K562 (cell line): ENCODE measurements around the gene YJEFN3. TPM values are rescaled to one million over a fixed set of nuclear protein-coding genes. Genes with fewer than 3 reads are reported as not detected.

Source experiments
- ATAC-seq: fragments of 200-7000 bp; cut with Tn5 transposase; 3 replicates; pipeline ENCODE4 v1.9.1; 2020; ENCODE audit warnings: moderate library complexity
- BruUV-seq: library from RNA; stranded (reverse); fragments of 400-500 nt; replicated peaks from 2 replicates; lab custom pipeline; 2021; lab: Mats Ljungman, UMichigan
- CTCF ChIA-PET: fragments of 300-600 bp; formaldehyde crosslinking; extraction: SDS; loops from one replicate; lab custom pipeline; 2021; ENCODE audit warnings: low intra/inter-chr PET ratio; lab: Yijun Ruan, JAX
- POLR2A ChIA-PET: fragments of 300-600, 350-650 bp; sonication (Branson Sonifier 250); formaldehyde crosslinking; extraction: SDS; loops from one replicate; lab custom pipeline; 2021; ENCODE audit warnings: antibody characterized with exemption, inconsistent platforms; lab: Yijun Ruan, JAX
- DNase-seq, 4 experiments: peaks; one replicate each; pipeline versions ENCODE4 v3.0.0 to v3.0.0-alpha.2; 2011 to 2018; ENCODE audit warnings: low spot score in 3 of 4, mixed read lengths in 3 of 4; ENCODE audit errors: extremely low read depth in 1 of 4
- FAIRE-seq: peaks from 2 replicates; lab custom pipeline; 2011; peaks lifted over from hg19 to GRCh38; lab: Jason Lieb, UNC
- H2AFZ ChIP-seq: 2 replicates; pipeline ENCODE4 v1.6.0; 2011; ENCODE audit warnings: low read depth, low read length, control low read depth, inconsistent platforms
- H3K27ac ChIP-seq: fragments of 200-600 bp; 3 replicates; pipeline ENCODE4 v1.8.0; 2011; ENCODE audit warnings: low read depth, mild to moderate bottlenecking, control low read depth, inconsistent platforms, low read length, moderate library complexity, mixed read lengths; ENCODE audit errors: extremely low read depth
- H3K27me3 ChIP-seq, 2 experiments: fragments of 300-600 bp in 1 of 2; 2 replicates in 1 of 2; 3 replicates in 1 of 2; pipeline versions ENCODE4 v1.6.0 to v1.8.0; 2011; ENCODE audit warnings: inconsistent platforms in 2 of 2, low read length in 2 of 2, mild to moderate bottlenecking in 1 of 2, mixed read lengths in 1 of 2, moderate library complexity in 1 of 2; ENCODE audit not compliant: control insufficient read depth in 2 of 2, insufficient read depth in 2 of 2
- H3K36me3 ChIP-seq: fragments of 300-600 bp; 3 replicates; pipeline ENCODE4 v1.8.0; 2011; ENCODE audit warnings: mild to moderate bottlenecking, low read length, inconsistent platforms; ENCODE audit not compliant: control insufficient read depth, insufficient read depth
- H3K4me1 ChIP-seq, 2 experiments: fragments of 200-600 bp in 1 of 2; replicated peaks in 1 of 2; 2 replicates in 1 of 2; 3 replicates in 1 of 2; pipeline versions ENCODE4 v1.5.1 to v1.8.0; 2011; ENCODE audit warnings: inconsistent platforms in 2 of 2, low read length in 2 of 2, mild to moderate bottlenecking in 1 of 2, mixed read lengths in 1 of 2, moderate library complexity in 1 of 2; ENCODE audit not compliant: control insufficient read depth in 2 of 2, insufficient read depth in 2 of 2
- H3K4me2 ChIP-seq: 2 replicates; pipeline ENCODE4 v1.6.1; 2011; ENCODE audit warnings: low read length, control low read depth, inconsistent platforms, mixed read lengths; ENCODE audit not compliant: insufficient read depth
- H3K4me3 ChIP-seq: fragments of 200-600 bp; sonication (generic), shearing (Covaris generic); 2 replicates; pipeline ENCODE4 v1.5.1; 2016; ENCODE audit warnings: control low read depth, inconsistent platforms
- H3K79me2 ChIP-seq: fragments of 200-600 bp; 3 replicates; pipeline ENCODE4 v1.8.0; 2011; ENCODE audit warnings: low read length, inconsistent platforms; ENCODE audit not compliant: control insufficient read depth, insufficient read depth
- H3K9ac ChIP-seq, 2 experiments: 2 replicates each; pipeline versions ENCODE4 v1.6.0 to v1.6.1; 2011; ENCODE audit warnings: low read depth in 2 of 2, low read length in 2 of 2, control low read depth in 1 of 2, inconsistent platforms in 1 of 2, mild to moderate bottlenecking in 1 of 2, mixed read lengths in 1 of 2; ENCODE audit not compliant: insufficient read depth in 1 of 2
- H3K9me1 ChIP-seq: one replicate; pipeline ENCODE4 v1.6.0; 2011; ENCODE audit warnings: inconsistent platforms, mild to moderate bottlenecking, low read length, moderate library complexity; ENCODE audit not compliant: control insufficient read depth, insufficient read depth
- H3K9me3 ChIP-seq: replicated peaks from 2 replicates; pipeline ENCODE4 v1.5.1; 2011; ENCODE audit warnings: low read depth, low read length, inconsistent platforms; ENCODE audit not compliant: control insufficient read depth, insufficient read depth
- H4K20me1 ChIP-seq: replicated peaks from 2 replicates; pipeline ENCODE4 v1.6.1; 2011; ENCODE audit warnings: low read length, inconsistent platforms, mixed read lengths; ENCODE audit not compliant: control insufficient read depth, insufficient read depth
- CBX5 ChIP-seq: IDR thresholded peaks from 2 replicates; pipeline ENCODE4 v1.6.1; 2014; ENCODE audit warnings: low read depth, borderline replicate concordance
- MAFF ChIP-seq: IDR thresholded peaks from 2 replicates; pipeline ENCODE4 v1.6.1; 2012; ENCODE audit warnings: low read length, improper control_type of control experiment
- PCBP2 ChIP-seq: fragments of 200-400 bp; formaldehyde crosslinking; IDR thresholded peaks from 2 replicates; pipeline ENCODE4 v1.6.1; 2018; ENCODE audit warnings: low read length, low read depth, mild to moderate bottlenecking, moderate library complexity; ENCODE audit not compliant: poor library complexity, severe bottlenecking
- SIN3B ChIP-seq: fragments of 450-650 bp; IDR thresholded peaks from 2 replicates; pipeline ENCODE4 v1.6.1; 2017; ENCODE audit warnings: low read depth, mild to moderate bottlenecking, moderate library complexity
- SMARCE1 ChIP-seq: fragments of 450-650 bp; IDR thresholded peaks from 2 replicates; pipeline ENCODE4 v1.7.1; 2016; ENCODE audit warnings: mild to moderate bottlenecking
- U2AF2 ChIP-seq: fragments of 200-400 bp; formaldehyde crosslinking; optimal IDR thresholded peaks from 2 replicates; pipeline ENCODE3; 2017; ENCODE audit warnings: low read depth, mild to moderate bottlenecking, low read length
- ZNF354B ChIP-seq: fragments of 250-450 bp; sonication (Bioruptor Pico); IDR thresholded peaks from 2 replicates; pipeline ENCODE4 v1.4.0; 2020
- ZNF644 ChIP-seq: fragments of 200-800 bp; sonication (Bioruptor generic); IDR thresholded peaks from 2 replicates; pipeline ENCODE4 v1.6.1; 2016; ENCODE audit warnings: low read depth, missing genetic modification characterization, missing compliant biosample characterization
- ZNF695 ChIP-seq: fragments of 450-650 bp; formaldehyde crosslinking; IDR thresholded peaks from 2 replicates; pipeline ENCODE4 v1.4.0; 2020; ENCODE audit warnings: mild to moderate bottlenecking, moderate library complexity
- WGBS: fragments of 100-300 bp; shearing (Covaris generic); methylation state at CpG from one replicate; pipeline ENCODE4 v1.1.6; 2016; ENCODE audit warnings: low coverage, mixed read lengths; ENCODE audit not compliant: insufficient coverage; ENCODE audit errors: missing lambda C conversion rate; 5-methylcytosine and 5-hydroxymethylcytosine counted together
- in situ Hi-C: fragments of 300-500 bp; cut with MboI; formaldehyde crosslinking; loops from 4 replicates; pipeline ENCODE4 v1.15.0; 2018; ENCODE audit warnings: inconsistent platforms, mixed read lengths
- intact Hi-C: fragments of 100-400 bp; cut with micrococcal nuclease; formaldehyde crosslinking; loops from 2 replicates; pipeline ENCODE4 v1.14.2; 2022
- polyA plus RNA-seq, 8 experiments: library from polyadenylated mRNA; depleted of rRNA in 4 of 8; stranded (reverse) in 5 of 8; unstranded in 3 of 8; fragments of >200 nt; fragmentation: Nextera tagmentation in 2 of 8; fragmentation: Illumina TruSeq in 1 of 8; extraction: Ambion mirVana in 2 of 8; extraction: Trizol in 1 of 8; gene quantifications; 2 replicates each; pipeline versions ENCODE4 v1.2.1 to v1.2.3, GENCODE V29; 2011 to 2014; ENCODE audit warnings: inconsistent platforms in 1 of 8, missing spikeins in 1 of 8
- total RNA-seq, 7 experiments: library from RNA; depleted of rRNA in 6 of 7; stranded (reverse); fragments of >200 nt in 6 of 7; fragmentation: Illumina TruSeq in 2 of 7; extraction: Trizol in 2 of 7; gene quantifications; 2 replicates each; pipeline versions ENCODE4 v1.2.1 to v1.2.3, GENCODE V29; 2011 to 2021; ENCODE audit warnings: low replicate concordance in 1 of 7
- TF ChIP-seq, protein P1 (sequence below): IDR thresholded peaks from 2 replicates; pipeline ENCODE4 v1.6.1; 2016; ENCODE audit warnings: missing genetic modification characterization, missing compliant biosample characterization

The YJEFN3 gene
- total and polyA plus RNA-seq, 9 of the 15 experiments (the other 6 are each of a cell fraction or from before 2014, with no cell fraction given), result 0.04 to 5.8 (median 1.3) TPM; not detected in 1

DNA sequence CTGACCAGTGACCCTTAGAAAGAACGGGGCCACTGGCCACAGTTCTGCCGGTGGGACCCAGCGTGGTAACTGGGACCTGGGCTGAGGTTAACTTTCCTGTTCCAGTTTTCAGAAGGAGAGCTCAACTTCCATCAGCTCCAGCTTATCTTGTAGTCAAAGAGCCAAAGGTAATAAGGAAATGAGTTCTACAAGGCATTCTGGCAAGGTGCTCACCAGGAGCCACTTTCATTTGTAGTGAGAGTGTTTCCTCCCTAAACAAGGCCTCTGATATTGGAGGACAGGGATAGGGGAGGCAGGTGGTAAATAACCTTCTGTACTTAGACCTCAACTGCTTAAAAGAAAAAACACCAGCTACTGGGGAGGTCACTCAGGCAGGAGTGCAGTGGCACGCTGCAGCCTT lies 51.7 kb downstream of the YJEFN3 start:
- Histone ChIP-seq H3K4me2 (no peak overlapping the region), H3K9me1 (no peaks in the 10 kb centered on the region), H3K9ac (no peak overlapping the region), H4K20me1 (no peaks in the 10 kb centered on the region), H3K27me3 (no peaks in the 10 kb centered on the region; a peak in 1 of 5 replicates), H3K4me3 (no peak overlapping the region), H3K27ac (no peak overlapping the region)
- WGBS, result 40% methylated on average over 4 of the region's 4 CpGs
- POLR2A ChIA-PET, result interaction anchor here (0.6 kb wide), 1 partner anchor 667 kb away, joined by 3 read pairs; no protein-coding TSS in a partner anchor
- ATAC-seq, result no peak
- no peak for FAIRE-seq
- intact Hi-C loops, result no loop called here
- BruUV-seq, result no TSS peak
- TF ChIP-seq CBX5 (no peak), ZNF695 (CRISPR knock-in tag) (no peak), PCBP2 (no peak), MAFF (no peak), U2AF2 (no peak), ZNF354B (CRISPR knock-in tag) (no peak), ZNF644 (no peak), SMARCE1 (no peak), SIN3B (no peak)
- TF ChIP-seq, protein P1, sequence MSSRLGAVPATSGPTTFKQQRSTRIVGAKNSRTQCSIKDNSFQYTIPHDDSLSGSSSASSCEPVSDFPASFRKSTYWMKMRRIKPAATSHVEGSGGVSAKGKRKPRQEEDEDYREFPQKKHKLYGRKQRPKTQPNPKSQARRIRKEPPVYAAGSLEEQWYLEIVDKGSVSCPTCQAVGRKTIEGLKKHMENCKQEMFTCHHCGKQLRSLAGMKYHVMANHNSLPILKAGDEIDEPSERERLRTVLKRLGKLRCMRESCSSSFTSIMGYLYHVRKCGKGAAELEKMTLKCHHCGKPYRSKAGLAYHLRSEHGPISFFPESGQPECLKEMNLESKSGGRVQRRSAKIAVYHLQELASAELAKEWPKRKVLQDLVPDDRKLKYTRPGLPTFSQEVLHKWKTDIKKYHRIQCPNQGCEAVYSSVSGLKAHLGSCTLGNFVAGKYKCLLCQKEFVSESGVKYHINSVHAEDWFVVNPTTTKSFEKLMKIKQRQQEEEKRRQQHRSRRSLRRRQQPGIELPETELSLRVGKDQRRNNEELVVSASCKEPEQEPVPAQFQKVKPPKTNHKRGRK, result no peak
- TF ChIP-seq, all 486 proteins: peak for 0
- in situ Hi-C loops, result no loop called here
- CTCF ChIA-PET, result no interaction called here
- no peak overlapping the region for H2AFZ ChIP-seq
- H3K4me1 ChIP-seq, result no peaks in the 10 kb centered on the region; a peak in 1 of 5 replicates
- H3K36me3 ChIP-seq, result no peaks in the 10 kb centered on the region
- DNase-seq, result no peak
- no peaks in the 10 kb centered on the region for H3K79me2 ChIP-seq
- H3K9me3 ChIP-seq, result no peaks in the 10 kb centered on the region
